ENCODE measurements around the gene SLC35F3.

GRCh38 chr1:234019387-234019786 lies 114.9 kb downstream of the SLC35F3 start:
- no peak for TF ChIP-seq SIN3A (IDR thresholded peaks at IDR 0.05; ENCODE audit: borderline replicate concordance, insufficient read depth, low read depth, low read length)
- no peak for TF ChIP-seq CTCF (IDR thresholded peaks at IDR 0.05)
- no peak for TF ChIP-seq TCF7L2 (IDR thresholded peaks at IDR 0.05; ENCODE audit: low read depth, low read length)
- TF ChIP-seq POLR2AphosphoS5 (IDR thresholded peaks at IDR 0.05; ENCODE audit: low read depth, low read length): no peak
